GM19193 (cell line): ENCODE results near the gene STK32B.

Source experiments
- POLR2A ChIP-seq: IDR thresholded peaks from 4 replicates; pipeline ENCODE4 v1.6.1; 2011; ENCODE audit not compliant: insufficient read depth, insufficient read length; ENCODE audit errors: extremely low read depth

The STK32B gene

DNA sequence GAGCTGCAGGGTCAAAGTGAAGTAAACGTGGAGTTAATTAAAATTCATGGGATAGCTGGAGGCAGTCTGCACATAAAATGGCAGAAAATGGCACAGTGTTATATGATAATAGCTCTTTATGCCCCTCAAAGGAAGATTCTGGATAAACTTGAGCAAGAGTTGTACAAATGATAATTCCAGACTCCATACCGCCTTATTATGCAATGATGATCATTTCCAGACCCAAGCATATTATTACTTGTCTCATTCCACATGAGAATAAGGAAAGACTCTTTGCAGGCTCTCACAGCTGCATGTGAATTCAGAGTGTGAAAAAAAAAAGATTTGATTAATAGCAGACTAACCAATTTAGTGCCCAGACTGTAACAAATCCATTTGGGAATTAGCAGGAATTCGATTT lies 105.4 kb downstream of the STK32B start:
- TF ChIP-seq POLR2A, result no peak

DNA sequence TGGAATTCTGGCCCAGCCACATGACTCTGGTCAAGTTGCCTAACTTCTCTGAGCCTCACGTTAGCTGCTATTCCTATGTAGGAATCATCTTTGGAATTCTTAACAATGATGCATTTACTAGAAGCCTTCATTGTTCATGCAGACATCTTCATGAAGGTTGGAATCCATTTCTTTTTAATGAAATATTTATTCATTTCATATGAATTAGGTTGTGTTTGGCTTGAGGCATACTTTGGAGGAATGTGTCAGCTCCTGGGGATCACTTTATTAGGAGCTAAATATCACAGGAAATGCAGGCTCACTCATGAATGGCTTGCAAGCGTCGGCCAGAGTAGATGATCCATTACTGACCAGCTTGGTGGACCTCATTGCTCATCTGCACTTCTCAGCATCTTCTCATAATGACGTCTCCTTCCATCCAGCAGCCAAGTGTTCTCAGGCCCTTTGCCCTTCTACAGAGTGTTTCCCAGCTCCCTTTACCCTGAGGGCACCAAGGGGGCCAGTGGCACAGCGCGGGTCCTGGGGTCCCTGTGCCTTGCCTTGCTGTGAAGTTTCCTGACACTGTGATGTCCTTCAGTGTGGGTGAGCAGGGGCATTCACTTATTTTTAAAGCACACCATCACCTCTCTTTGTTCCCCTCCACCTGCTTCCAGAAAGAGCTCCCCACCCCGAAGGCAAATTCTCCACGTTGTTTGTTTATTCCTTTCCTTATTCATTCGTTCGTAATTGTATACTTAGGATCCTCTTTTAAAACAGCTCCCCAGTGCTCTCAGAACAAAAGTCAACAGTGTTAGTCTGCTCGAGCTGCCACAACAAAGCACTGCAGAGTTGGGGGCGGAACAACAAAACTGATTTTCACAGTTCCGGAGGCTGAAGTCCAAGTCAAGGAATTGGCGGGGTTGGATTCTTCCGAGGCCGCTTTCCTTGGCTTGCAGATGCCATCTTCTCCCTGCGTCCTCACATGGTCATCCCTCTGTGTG lies 106.8 kb downstream of the STK32B start:
- TF ChIP-seq POLR2A, result no peak

DNA sequence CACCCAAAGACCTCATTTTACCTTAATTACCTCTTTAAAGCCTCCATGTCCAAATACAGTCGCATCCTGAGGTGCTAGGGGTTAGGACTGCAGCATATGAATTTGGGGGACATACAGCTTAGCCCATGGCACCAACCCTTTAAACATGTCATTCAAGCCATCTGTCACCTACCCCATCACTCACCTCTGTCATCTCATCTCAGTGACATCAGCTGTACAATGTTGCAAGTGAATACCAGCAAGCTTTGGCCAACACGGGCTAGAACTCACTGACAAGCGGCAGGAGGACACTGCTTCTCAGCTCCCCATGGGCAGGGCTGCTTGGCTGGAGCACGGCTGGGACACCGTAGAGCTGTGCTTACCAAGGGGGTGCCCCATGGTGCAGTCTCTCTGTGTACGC lies 107.5 kb downstream of the STK32B start:
- TF ChIP-seq POLR2A, result no peak

DNA sequence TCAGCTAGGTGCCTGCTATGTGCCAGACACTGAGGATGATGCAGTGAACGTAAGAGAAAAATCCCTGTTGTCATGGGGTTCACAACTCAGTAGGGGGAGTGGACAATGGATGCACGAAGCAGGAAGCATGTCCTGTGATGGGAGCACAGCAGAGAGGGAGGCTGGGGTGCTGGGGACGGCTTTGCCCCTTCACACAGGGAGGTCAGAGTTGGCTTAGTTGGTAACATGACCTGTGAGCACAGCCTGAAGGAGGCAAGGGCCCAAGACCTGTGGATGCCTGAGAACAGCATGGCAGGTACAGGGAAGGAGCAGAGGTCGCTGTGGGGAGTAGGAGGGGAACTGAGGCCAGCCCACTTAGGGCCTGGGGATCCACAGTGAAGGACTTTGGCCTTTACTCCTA lies 109.4 kb downstream of the STK32B start:
- TF ChIP-seq POLR2A, result no peak

DNA sequence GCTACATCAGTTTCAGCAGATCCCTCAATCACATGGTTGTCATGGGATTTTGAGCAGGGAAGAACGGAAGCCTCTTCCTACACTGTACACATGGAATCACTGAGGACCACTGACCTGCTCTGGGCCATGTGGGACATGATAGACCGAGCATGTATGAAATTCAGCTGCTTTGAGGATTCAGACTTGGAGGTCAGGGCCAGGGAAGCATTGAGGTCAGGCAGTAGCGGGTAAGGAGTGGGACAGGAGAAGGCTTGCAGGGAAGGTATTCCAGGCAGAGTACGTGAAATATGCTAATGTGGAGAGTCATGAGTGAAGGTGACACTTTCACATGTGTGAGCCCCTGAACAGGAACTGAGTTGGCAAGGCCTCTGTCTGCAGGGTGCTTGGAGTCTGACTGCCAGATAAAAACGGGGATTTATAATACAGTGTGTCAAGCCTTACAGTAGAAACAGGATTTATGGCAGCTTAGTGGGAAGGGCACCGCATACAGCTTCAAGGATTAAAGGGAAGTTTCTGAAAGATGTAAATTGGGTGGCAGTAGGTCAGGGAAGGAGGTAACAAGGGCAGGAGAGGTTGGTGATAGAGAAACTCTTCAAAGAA lies 111.7 kb downstream of the STK32B start:
- TF ChIP-seq POLR2A, result no peak

DNA sequence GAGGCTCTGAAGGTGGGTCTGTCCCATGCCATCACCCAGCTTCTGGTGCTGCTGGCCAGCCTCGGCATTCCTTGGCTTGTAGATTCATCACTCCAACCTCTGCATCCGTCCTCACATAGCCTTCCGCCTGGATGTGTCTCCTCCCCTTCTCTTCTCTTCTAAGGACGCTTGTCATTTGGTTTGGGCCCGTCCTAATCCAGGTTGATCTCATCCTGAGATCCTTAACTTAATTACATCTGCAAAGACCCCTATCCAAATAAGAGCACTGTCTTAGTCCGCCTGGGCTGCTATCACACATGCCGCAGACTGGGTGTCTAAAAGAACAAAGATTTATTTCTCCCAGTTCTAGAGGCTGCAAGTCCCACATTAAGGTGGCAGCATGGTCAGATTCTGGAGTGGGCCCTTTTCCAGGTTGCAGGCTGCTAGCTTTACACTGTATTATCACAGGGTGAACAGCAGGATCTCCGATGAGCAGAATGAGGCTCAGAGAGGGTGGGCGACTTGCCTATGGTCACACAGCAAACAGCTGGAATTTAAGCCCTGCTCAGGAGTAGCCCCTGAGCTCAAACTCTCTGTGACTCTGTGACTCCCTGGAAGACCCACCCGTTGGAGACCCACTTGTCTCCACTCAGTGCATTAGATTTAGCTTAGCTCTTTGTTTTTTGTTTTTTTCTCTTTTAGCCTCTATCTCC lies 113.1 kb downstream of the STK32B start:
- no peak for TF ChIP-seq POLR2A

DNA sequence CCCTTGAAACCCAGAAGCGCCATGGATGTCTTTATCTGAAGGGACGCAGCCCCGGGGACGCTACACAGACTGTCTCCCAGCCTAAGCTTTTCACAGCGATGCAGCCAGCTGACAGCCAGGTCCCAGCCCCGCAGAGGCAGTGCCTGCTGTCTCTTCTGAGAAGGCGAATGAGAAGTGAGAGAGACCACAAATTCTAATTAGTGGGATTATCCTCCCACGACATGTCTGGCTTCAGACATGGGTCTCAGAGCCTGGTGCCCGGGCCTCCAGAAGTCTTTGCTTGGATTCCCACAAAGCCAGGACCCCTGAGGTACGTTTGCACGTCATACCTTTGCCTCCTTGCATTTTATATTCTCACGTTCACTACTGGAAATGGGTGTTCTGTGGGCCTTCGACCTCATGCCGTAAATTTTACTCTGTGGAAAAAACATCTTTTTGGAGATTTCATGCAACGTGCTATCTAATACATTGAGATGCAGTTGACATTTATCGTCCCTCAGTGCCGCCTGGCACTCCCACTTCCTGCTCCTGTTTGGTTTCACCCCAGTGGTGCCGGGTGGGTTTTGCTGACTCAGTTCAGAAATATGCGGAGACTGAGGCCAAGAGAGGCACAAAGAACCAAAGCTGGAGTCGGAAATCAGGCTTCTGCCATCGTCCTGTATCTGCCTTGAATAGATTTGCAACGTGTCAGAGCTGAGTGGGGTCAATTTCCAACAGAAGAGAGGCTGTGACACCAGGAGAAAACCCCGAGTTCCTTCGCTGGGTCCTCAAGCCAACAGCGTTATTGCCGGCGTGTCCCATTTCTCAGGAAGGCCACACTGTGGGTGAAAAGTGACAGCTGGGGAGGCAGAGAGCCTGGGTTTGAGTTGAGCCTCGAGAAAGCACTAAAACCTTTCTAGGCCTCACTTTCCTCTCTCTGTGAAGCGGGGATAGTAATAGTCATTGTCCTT lies 114.4 kb downstream of the STK32B start:
- no peak for TF ChIP-seq POLR2A

DNA sequence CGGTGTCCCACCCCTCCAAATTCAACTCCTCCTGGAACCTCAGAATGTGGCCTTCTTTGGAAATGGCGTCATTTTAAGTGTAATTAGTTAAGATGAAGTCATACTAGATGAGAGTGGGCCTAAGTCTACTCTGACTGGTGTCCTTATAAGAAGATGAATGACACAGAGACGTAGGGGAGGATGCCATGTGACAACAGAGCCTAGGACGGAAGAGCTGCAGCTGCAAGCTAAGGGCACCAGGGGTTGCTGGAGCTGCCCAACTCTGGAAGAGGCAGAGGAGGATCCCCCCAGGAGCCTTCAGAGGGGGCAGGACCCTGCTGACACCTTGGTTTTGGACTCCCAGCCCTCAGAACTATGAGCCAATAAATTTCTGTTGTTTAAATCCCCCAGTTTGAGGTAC lies 115.1 kb downstream of the STK32B start:
- no peak for TF ChIP-seq POLR2A

DNA sequence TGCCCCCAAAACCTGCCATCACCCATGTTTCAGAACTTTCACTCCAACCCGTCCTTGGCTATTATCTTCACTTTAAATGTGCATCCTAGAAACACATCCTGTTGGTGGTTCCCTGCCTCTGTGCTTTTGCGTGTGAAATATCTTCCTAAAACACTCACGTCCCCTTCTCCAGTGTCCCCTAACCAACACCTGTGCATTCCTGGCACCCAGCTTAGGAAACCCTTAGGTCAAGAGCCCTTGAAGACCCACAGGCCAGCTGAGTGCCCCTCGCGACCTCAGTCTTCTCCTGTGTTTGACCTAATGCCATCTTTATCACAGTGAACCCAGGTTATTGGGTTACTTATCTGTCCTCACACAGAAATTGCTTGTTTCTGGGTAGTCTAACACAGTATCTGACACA lies 117.6 kb downstream of the STK32B start:
- TF ChIP-seq POLR2A, result no peak

DNA sequence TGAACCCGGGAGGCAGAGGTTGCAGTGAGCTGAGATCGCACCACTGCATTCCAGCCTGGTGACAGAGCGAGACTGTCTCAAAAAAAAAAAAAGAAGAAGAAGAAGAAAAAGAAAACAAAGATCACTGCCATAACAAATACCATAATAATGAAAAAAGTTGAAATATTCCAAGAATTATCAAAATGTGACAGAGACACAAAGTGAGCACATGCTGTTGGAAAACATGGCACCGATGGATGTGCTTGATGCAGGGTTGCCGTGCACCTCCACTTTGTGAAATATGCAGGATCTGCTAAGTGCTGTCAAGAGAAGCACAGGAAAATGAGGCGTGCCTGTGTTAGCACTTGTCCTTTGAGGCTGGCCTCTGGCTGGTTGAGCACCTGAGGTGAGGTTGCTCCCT lies 133.3 kb downstream of the STK32B start:
- TF ChIP-seq POLR2A, result no peak

DNA sequence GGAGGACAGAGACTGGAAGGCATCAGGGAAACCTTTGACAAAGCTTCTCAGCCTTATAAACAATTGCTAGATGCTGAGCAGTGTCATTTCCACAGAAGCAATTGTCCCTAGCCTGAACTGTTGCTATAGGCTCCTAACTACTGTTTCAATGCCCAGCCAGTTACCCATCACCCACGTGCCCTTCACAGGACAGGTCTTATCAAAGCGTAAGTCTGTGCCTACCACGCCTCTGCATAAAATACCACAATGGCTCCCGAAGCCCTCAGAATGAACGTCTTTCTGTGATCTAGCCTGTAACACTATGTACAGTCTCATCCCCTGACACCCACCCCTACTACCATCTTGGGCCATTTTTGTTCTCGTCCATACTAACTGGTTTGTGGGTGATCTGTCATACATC lies 134.3 kb downstream of the STK32B start:
- TF ChIP-seq POLR2A, result no peak

DNA sequence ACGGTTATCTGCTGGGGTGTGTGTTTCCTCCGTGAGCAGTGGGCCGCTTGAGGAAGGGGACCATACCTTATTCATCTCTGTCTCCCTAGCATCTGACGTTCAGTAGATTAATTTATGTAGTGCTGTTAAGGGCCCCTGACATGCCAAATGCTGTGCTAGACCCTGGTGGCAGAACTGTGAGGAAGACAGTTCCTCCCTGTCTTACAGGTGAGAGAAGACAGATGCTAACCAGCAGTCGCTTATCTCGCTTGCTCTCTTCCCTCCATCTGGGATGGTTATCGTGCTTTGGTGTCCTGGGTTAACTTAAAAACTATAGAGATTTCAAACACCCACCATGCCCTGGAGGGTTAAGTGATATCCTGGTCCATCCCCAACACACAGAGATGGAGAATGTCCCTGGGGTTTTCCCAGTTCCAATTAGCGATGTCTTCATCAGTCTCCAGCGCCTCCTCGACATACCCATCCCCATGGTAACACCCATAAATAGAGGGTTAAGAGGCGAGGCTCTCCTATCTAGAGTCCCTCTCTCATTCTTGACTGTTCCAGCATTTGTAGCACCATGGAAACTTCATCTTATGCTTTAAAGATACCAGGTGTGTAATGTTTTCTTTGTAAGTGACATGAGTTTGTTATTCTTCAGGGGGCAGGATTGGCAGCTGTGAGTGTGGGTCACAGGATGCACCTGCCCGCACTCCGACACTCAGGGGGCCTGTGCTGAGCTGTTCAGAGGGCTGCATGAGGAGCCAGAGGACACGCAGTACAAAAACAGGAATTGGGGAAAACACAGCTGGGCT lies 135.2 kb downstream of the STK32B start:
- TF ChIP-seq POLR2A, result no peak

DNA sequence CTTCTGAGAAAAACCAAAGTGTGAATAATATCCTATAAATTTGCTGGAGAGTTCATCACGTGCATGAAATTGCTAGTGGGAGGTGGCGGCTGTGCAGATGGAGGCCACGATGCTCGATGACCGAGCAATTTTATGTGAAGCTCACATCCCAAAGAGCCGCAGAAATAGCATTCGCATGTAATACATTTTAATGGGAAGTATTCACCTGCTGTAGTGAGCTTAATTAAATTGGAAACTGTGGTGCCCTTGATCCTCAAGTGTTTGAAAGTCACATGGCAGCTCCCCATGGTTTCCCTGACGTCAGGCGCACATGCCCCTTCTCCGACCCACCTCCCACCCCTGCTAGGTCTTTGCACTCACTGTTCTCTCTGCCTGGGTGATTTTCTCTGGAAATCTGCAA lies 136.8 kb downstream of the STK32B start:
- no peak for TF ChIP-seq POLR2A

DNA sequence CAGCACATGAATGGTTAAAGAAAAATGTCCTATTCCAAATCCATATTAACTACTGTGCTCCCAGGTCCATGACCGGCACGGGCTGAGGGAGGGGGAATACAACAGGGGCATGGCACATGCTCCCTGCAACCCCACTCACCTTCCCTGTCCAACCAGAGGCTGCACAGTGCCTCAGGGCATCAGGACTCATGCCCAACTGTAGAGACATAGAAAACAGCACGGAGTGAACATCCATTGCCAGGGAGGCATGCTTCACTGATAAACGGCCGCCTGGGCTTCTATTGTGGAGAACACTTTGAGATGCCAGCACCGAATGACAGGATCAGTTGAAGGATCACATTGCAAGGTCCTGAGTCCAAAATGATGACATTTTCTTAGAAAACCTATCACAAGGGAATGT lies 140.6 kb downstream of the STK32B start:
- no peak for TF ChIP-seq POLR2A
